T-helper 2 cell treated with Interferon-gamma antibody and Interleukin-4, amounts not matched to agents 100 ng/mL and 5 ng/mL, for 36 hours (primary cell): ENCODE data around the gene DNAJC5G. TPM values are rescaled to one million over a fixed set of nuclear protein-coding genes. Genes with fewer than 3 reads are reported as not detected.

ENCODE experiments used
- intact Hi-C: fragments of 100-400 bp; cut with micrococcal nuclease; formaldehyde crosslinking; loops from one replicate; pipeline ENCODE4 v1.15.1; 2023
- total RNA-seq: library from RNA; stranded (reverse); gene quantifications from 2 replicates; pipeline ENCODE4 v1.2.3, GENCODE V29; 2022

The DNAJC5G gene
- total RNA-seq, 1 donor from 2014 or later: not detected

GRCh38 chr2:27280826-27281225, 5.6 kb downstream of the DNAJC5G start:
- intact Hi-C loops: loop anchor here (1.0 to 5.0 kb wide), 3 partner anchors 31 to 319 kb away; no protein-coding TSS in a partner anchor

GRCh38 chr2:27281442-27281841, 6.2 kb downstream of the DNAJC5G start:
- intact Hi-C loops: loop anchor here (5.0 kb wide), 1 partner anchor 319 kb away; no protein-coding TSS in a partner anchor

GRCh38 chr2:27281855-27282559, 6.8 kb downstream of the DNAJC5G start, which contains the start of gene TRIM54:
TSS of gene TRIM54 (plus strand) at chr2:27282429. CDS start at chr2:27282732, 303 bp downstream.
- intact Hi-C loops: loop anchor here (5.0 kb wide), 1 partner anchor 320 kb away; no protein-coding TSS in a partner anchor

GRCh38 chr2:27282892-27283291, 7.7 kb downstream of the DNAJC5G start:
- intact Hi-C loops: loop anchor here (5.0 kb wide), 1 partner anchor 321 kb away; no protein-coding TSS in a partner anchor

GRCh38 chr2:27284996-27285395, 9.8 kb downstream of the DNAJC5G start:
- intact Hi-C loops: loop anchor here (5.0 kb wide), 1 partner anchor 323 kb away; no protein-coding TSS in a partner anchor

- intact Hi-C loops: no loop called here
These were observed 10.2 kb downstream of the DNAJC5G start for GRCh38 chr2:27285481-27285880.

GRCh38 chr2:27288610-27289009, 13.4 kb downstream of the DNAJC5G start:
- intact Hi-C loops: no loop called here

- intact Hi-C loops: no loop called here
These were observed 15.3 kb downstream of the DNAJC5G start for GRCh38 chr2:27290549-27290948.

GRCh38 chr2:27291865-27292264, 16.6 kb downstream of the DNAJC5G start:
- intact Hi-C loops: no loop called here

- intact Hi-C loops: no loop called here
These were observed 19.7 kb downstream of the DNAJC5G start for GRCh38 chr2:27294928-27295327.

GRCh38 chr2:27296481-27296880, 21.2 kb downstream of the DNAJC5G start:
- intact Hi-C loops: no loop called here

- intact Hi-C loops: no loop called here
These were observed 22.0 kb downstream of the DNAJC5G start for GRCh38 chr2:27297195-27297594.

GRCh38 chr2:27298391-27299080, 23.3 kb downstream of the DNAJC5G start:
- intact Hi-C loops: no loop called here

GRCh38 chr2:27300606-27301005, 25.4 kb downstream of the DNAJC5G start:
- intact Hi-C loops: loop anchor here (10.0 kb wide), 1 partner anchor 456 kb away; the partner anchor contains the start of gene DPYSL5

GRCh38 chr2:27303093-27304025, 28.1 kb downstream of the DNAJC5G start:
- intact Hi-C loops: loop anchor here (1.0 to 10.0 kb wide), 2 partner anchors 205 to 459 kb away; partner anchors contain the start of gene DPYSL5

- intact Hi-C loops: loop anchor here (10.0 kb wide), 1 partner anchor 460 kb away; the partner anchor contains the start of gene DPYSL5
These were observed 29.4 kb downstream of the DNAJC5G start for GRCh38 chr2:27304488-27305240.

GRCh38 chr2:27305516-27305915, 30.3 kb downstream of the DNAJC5G start:
- intact Hi-C loops: loop anchor here (10.0 kb wide), 1 partner anchor 461 kb away; the partner anchor contains the start of gene DPYSL5

- intact Hi-C loops: loop anchor here (10.0 kb wide), 1 partner anchor 461 kb away; the partner anchor contains the start of gene DPYSL5
These were observed 30.9 kb downstream of the DNAJC5G start for GRCh38 chr2:27306136-27306535.

GRCh38 chr2:27306573-27307286, 31.5 kb downstream of the DNAJC5G start:
- intact Hi-C loops: loop anchor here (10.0 kb wide), 1 partner anchor 462 kb away; the partner anchor contains the start of gene DPYSL5
